NCI-H2227 treated with DMSO at 0.1 percent for 48 hours (cell line): Measurements from ENCODE around the gene ZNF775.
A peak's percentile ranks its signal among the peaks of the same experiment; 100 is the strongest.

Source experiments
- DNase-seq: peaks from one replicate; lab custom pipeline; 2025; lab: John Stamatoyannopoulos, UW

The ZNF775 gene

DNA sequence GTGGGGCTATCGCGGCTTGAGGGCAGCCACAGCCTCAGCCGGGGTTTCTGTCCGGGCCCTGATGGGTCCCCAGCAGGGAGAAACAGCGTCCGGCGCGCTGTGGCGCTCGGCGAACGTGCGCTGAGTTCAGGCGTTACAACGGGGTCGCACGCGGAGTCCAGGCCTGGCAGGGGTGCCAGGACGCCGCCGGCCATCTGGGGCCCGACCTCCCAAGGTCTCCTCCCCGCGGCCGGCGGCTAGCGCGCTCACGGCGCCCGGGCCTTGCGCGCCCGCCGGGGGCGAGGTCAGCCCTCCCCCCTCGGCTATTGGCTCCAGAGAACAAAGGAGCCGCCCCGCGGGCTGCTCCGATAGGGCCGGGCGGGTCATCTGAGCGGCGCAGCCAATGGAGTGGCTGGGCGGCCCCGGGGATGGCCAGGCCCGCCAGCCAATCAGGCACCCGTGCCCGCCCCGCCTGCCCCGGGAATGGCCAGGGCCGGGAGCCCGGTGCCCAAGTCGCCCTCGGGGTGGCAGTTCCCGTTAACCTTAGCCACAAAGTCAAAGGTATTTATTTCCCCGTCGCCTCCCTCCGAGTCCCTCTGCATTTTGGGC is at the start of gene ZNF775:
Gene ZNF775, plus strand, starts transcription at position 478 of the 588 bp plus-strand sequence. CDS start 9,141 bp downstream, outside the sequence.
- peak; percentile 91 for DNase-seq

DNA sequence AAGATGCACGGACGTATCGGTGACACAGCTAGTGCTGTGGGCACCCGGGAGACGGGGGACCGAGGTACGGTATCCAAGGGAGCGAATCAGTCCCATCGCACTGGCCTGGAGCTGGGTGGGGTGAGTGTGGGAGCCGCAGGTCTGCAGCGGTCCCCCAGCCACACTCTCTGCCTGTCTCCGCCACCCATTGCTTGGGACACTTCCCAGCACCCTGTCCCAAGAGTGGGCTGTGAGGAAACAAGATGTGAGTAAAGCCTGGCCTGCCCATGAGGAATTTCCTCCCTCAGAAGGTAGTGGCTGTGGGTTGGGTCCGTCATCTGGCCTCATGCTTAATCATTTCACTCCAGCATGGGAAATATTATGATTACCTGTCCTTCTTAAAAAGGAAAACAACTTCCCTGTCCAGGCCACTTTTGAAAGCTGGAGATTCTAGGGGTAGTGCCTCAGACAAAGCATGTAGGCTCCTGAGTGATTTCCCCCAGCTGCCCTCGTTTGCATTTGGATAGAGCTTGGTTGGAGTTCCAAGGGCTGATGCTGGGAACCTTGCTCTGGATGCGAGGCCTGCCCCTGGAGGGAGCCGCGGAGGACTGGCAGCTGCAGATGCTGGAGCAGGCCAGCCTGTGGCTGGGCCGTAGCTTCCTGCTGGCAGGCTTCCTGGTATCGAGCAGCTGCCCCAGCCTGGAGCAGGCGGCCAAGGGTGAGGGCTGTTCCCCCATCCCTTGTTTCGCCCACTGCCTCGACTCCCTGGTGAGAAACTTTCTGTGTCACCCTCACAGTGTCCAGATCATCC is 49.6 kb upstream of the ZNF775 start:
- no peak for DNase-seq

DNA sequence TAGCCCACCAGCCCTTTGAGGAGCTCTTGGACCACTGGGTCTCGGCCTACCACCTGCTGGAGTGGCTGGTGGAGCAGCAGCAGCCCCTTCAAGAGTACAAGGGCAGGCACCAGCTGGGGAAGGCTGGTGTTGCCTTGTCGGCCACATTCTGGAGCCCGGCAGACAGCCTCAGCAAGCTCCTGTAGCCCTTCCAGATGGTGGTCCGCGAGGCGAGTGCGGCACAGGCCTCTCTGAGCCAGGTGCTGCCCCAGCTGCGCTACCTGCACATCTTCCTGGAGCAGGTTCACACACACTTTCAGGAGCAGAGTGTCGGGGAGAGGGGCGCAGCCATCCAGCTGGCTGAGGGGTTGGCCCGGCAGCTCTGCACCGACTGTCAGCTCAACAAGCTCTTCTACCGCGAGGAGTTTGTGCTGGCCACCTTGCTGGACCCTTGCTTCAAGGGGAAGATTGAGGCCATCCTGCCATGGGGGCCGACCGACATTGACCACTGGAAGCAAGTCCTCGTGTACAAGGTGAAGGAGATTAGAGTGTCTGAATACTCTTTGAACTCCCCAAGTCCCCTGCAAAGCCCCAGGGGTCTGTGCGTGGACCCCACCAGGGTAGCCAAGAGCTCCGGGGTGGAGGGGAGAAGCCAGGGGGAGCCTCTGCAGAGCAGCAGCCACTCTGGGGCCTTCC is 48.8 kb upstream of the ZNF775 start:
- no peak for DNase-seq

DNA sequence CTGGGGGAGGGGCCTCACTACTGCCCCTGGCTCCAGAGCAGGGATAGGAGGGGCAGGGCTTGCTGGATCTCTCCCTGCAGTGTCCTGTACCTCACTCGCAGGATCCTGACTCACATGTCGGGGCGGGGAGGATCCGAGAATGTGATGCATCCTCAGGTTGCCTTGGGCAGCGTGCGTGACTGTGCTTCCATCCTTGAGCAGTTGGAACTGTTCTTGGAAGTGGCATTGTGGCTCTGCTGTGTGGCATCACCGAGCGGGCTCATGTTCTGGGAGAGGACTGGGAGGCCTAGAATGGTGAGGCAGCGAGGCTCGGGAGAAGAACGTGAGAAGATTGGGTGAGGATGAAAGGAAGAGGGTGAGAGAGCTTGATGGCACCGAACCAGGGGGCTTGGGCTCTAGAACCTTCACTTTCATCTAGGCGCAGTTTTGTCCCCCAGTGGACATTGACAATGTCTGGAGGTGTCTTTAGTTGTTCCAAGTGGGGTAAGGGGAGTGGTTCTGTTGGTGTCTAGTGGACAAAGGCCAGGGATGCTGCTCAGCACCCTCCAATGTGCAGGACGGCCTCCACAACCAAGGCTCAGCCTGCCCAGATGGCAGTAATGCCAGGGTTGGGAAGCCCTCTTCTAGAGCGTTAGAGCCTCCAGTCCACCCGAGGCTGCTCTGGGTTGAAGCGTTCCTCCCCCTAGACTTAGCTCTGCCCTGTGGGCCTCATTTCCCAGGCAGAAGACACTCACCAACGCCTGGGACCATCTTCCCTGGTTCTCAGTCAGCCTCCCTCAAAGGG is 46.1 kb upstream of the ZNF775 start:
- no peak for DNase-seq

DNA sequence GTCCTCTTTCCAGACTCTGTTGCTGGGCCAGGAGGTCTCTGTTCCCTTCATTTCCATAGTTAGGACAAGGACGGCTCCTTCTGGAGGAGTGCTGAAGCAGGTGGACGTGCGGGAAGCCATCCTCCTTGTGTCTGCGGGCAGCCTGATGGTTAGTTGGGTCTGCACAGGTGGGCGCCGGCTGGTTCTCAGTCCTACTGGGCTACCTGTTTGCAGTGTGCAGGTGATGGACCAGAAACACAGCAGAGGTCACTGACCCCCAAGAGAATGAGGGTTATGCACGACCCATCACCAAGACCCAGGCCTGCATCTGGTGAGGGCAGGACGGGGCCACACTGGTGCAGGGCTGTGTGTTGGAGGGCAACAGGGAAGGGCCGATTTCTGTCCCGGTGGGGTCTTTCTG is 45.5 kb upstream of the ZNF775 start:
- DNase-seq, result no peak

DNA sequence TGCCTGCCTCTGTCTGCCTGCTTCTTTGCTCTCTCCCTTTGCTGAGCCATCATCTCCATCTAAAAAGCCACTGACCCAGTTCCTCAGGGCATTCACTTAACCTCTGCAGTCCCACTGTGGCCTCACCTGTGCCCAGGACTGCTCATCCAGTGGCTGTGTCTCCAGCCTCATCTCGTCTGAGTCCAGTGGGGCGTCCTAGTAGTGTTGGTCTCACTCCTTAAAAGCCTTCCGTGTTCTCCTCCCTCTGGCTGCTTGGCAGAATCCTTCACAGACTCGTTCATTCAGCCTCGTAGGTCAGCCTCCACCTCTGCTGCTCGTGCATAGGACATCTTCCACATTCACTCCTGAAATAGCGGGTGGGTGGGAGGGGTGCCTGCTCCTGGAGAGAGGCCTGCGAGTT is 45.0 kb upstream of the ZNF775 start:
- no peak for DNase-seq

DNA sequence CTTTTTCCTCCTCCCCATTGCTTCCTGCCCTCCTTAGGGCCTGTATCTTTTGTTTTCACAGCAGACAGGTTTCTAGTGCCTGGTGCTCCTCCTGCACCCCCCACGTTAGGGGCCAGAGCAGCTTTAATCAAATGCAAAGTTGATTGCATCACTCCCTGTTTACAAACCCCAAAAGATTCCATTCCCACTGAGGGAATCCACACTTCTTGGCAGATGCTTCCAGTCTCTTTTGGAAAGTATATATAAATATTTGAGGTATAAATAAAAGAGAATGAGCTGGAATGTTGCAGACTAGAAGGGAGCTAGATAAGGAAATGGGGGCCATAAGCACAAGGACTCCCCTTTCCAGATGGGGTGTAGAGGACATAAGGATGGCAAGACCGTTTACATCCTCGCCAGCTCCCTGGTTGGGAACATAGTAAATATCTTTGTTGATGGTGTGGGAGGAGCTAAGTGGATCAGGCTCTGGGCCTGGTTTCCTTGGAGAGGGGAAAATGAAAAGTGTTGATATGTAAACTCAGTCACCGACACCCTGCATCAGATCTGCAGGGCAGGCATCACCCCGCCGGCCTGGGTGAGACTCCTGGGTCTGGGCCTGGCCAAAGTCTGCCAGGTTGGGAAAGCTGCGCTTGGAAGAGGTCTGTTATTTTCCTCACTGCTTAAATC is 43.9 kb upstream of the ZNF775 start:
- DNase-seq, result no peak

DNA sequence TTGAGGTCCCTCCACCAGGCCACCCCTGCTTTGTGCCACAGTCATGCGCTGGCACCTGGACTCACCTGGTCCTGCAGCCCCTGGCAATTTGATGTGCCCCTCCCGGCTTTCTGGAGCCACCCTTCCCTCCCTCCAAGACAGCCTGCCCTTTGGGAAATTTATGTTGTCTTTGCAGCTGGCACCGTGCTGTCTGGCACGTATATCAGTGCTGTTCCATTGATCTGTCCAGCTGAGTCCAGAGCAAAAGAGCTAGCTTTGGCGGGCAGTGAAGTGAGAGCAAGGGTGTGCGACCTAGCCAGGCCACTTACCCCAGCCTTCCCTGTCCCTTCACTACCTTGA is 43.4 kb upstream of the ZNF775 start:
- no peak for DNase-seq

DNA sequence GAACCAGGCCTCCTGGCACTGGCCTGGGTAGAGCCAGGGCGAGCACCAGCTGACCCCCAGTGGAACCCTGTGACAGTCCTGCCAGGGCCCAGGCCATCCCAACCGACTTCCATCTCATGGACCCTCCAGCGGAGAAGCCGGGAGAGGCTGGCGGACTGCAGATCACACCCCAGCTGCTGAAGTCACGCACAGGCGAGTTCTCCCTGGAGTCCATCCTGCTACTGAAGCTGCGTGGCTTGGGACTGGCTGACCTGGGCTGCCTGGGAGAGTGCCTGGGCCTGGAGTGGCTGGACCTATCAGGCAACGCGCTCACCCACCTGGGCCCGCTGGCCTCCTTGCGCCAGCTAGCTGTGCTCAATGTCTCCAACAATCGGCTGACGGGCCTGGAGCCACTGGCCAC is 42.4 kb upstream of the ZNF775 start:
- DNase-seq, result no peak

DNA sequence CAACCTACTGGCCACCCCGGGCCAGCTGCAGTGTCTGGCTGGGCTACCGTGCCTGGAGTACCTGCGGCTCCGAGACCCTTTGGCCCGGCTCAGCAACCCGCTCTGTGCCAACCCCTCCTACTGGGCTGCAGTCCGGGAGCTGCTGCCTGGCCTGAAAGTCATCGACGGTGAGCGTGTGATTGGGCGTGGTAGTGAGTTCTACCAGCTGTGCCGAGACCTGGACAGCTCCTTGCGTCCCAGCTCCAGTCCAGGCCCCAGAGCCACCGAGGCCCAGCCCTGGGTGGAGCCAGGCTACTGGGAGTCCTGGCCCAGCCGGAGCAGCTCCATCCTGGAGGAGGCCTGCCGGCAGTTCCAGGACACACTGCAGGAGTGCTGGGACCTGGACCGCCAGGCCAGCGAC is 42.0 kb upstream of the ZNF775 start:
- DNase-seq, result no peak

DNA sequence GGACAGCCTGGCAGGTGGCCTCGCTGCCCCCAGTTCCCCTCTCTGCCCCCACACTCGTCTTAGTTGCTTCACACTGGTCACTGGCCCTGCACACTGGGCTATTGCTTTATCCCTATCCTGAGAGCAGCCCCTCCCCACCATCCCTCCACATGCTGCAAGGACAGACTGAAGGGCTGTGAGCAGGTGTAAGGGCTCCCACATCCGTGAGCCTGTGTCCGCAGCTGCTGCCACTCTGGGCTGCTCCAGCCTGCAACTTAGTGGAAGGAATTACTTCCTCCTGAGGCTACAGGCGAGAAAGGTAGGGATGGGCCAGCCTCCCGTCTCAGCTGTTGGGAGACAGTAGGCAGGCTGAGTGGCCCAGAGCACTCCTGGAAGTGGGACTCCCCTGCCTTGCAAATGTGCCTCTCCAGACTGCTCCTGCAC is 41.5 kb upstream of the ZNF775 start:
- DNase-seq, result no peak

DNA sequence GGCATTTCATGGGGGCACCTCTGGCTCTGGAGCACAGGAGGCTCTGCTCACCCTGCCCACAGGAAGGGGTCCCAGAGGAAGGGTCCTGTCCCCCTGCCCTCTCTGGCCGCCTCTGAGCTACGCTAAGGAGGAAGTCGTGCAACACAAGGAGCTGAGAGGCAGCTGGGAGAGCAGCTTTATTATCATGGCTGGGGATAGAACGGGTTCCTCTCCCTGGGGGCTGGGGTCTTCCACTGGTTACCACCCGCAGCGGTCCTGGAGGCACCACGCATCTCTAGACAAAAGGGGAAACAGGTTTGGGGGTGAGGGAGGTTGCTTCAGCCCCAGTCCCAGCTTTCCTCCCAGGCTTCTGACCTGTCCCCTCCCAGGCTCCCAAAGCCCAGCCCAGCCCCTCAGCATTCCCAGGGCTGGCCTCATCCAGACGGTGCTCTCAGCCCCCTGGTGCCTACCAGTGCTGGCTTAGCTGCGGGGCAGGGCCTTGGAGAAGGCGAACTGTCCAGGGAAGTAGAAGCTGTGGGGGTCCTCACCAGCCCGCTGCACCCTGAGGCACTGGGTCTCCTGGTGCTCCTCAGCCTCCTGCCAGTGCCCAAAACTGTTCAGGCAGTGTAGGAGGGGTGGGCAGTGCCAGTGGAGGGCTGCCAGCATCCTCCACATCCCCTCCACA is 40.8 kb upstream of the ZNF775 start:
- no peak for DNase-seq

DNA sequence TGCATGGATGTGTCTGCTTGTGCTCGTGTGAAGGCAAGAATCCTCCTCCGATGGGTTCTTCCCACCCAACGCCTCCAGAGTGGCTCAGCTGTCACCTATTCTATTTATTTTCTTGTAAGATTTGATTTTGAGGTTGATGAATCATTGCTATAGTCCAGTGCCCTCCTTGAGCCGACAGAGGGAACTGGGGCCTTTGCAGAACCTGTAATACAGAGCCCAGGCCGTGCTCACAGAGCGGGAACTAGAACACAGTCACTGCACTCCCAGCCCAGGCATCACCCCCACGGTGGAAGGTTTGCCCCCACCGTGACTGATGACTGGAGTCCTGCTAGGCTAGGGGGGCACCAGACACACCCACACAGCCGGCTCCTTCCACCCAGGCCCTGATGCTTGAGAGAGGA is 39.7 kb upstream of the ZNF775 start:
- no peak for DNase-seq

DNA sequence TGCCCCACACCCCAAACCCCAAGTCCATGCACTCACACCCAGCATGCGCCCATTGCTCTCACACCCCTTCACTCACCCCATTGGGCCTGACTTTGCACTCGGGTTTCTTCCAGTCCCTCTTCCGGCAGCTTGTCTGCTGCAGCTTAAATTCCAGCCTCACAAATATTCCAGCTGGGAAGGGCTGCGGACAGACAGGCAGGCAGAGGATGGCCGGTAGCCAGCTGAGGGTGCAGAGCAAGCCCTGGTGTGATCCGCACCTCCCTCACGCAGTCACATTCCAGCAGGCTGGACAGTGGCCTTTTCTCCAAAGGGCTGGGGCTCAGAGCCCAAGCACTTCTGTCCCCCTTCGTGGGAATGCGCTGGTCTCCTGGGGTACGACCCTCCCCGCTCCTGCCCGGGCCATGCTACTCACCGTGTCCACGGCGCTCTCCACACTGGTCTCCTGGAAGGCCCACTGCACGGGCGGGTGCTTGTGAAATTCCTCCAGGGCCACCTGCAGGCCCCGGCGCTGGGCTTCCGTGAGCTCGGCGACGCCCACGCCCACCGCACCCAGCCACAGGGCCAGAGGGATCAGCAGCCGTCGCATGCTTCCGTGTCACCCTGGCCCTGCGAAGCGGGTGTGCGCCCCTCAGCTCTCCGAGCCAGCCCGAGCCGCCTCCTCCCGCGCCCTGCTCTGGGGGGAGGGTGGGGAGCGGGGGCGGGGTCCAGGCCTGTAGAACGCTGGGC is 38.9 kb upstream of the ZNF775 start:
- no peak for DNase-seq

DNA sequence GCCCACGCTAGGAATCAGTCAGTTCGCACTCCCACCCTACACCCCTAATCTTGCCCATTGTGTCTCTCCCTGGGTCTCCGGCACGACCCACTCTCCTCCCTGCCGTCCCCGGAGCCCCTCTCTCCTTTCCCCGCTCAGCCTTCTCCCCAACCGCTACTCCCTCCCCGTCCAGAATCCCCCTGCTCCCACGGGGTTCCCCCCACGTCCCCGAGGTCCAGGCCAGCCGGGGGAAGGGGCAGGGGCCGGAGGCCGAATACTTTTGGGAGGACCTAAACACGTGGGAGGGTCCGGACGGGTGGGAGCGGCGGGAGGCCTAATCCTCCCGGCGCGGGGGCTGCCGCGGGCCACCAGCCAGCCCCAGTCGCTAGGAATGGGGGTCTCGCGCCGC is 38.3 kb upstream of the ZNF775 start:
- no peak for DNase-seq

DNA sequence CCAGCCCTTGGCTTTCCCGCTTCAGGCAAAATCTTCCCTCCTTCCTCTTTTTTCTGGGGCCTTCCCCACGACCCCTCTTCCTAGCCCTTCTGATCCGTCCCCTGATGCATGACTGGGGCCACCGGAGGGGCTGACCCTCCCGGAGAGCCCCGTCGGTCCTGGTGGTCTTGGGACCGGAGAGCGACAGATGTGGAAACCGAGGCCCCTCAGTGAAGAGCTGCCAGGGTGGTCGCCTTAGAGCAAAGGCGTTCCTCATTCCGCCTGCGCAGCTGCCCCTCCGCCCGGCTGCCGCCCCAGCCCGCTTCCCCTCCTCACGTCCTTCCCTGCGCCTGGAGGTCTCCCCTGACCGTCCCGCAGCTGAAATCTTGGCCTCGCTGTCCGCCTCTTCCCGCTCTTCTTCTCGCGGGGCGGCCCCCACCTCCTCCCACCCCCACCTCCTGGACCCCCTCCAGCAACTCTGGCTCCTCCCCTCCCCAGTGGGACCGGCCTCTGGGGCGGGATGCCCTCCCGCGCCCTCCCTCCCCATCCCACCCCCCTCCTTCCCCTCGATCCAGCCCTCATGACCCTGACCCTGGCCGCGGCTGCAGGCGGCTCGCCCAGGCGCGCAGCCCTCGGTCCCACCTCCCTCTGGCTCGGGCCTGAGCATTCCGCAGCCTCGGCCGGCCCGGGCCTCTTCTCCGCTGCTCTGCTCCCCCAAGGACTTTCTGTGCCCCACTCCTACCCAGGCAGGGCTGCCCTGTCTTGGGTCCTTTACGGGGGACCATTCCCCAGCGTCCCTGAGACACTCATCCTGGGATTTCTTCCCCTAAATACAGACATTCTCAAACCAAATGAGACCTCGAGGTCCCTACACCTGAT is 37.6 kb upstream of the ZNF775 start, which contains the start of gene RARRES2:
Gene RARRES2, minus strand, starts transcription at position 367 of the 858 bp plus-strand sequence. CDS start 1,020 bp downstream, outside the sequence.
- DNase-seq, result no peak

DNA sequence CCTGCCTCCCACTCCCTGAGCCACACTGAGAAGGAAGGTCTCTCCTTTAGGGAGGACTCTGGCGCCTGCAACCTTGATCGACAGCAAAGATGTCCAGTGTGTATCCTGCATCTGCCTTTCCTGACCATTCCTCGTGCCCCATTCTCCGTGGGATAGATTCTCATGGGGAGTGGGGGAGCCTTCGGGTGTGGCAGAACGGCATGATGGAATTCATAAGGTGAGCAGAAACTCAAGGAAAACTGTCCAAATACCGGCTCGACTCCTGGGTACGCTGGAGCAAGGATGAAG is 37.1 kb upstream of the ZNF775 start:
- DNase-seq, result no peak

DNA sequence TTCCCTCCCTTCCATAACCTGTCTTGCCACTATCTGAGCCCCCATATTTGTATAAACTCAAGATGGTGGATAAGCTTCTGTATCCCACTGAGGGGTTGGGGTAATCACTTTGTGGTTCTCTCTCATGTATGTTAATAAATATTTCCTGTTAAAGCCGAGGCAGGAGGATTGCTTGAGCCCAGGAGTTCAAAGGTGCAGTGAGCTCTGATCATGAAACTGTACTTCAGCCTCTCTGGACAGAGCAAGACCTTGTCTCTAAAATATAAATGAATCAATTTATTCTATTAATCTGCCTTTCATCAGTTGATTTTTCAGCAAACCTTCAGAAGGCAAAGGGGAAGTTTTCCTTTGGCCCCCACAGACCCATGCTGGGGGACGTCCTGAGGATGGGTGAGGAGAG is 35.9 kb upstream of the ZNF775 start:
- DNase-seq, result no peak

DNA sequence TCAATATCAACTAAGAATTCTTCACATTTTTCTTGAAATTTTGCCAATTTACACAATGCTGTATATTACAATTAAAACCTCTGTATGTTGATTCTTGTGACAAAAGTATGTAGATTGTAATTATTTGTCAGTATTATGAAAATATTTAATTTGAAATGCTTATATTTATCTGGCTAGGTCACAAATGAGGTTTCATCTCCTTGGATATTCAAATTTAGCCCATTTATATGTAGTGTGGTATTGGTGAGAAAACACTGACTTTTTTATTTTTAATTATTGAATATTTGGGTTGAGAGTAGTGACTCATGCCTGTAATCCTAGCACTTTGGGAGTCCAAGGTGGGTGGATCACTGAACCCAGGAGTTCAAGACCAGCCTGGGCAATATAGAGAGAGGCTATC is 34.8 kb upstream of the ZNF775 start:
- no peak for DNase-seq

DNA sequence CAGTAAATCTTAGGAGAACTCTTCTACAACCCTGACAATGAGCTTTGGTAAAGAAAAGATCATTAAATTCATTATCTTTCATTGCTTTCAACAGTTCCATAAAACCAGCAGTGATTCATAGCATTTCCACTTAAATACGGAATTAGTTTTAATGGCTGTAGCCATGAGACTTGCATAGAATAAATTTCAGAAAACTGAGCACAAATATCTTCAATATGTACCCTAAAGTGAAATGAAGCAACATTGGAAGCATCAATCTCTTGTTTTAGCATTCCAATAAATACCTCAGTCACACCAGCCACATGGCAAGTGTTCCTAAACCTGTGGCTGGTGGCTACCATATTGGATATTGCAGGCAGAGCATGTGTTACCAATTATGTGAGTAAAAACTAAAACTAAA is 34.1 kb upstream of the ZNF775 start:
- no peak for DNase-seq
